ENCODE data around the gene PERP.

The PERP gene

GRCh38 chr6:138044972-138045371, 62.2 kb downstream of the PERP start:
- no peak for DNase-seq (ENCODE audit: low read depth)

GRCh38 chr6:138044458-138044857, 62.8 kb downstream of the PERP start:
- no peak for DNase-seq (ENCODE audit: low read depth)

Measured in stimulated activated CD8-positive, alpha-beta memory T cell treated with anti-CD3 and anti-CD28 coated beads, Interleukin-12 subunit alpha, Interleukin-12 subunit beta, amount 100 ng/mL, for 4 hours (primary cell).